Measurements from ENCODE around the gene PTGER2. TPM values are rescaled to one million over a fixed set of nuclear protein-coding genes. Genes with fewer than 3 reads are reported as not detected.

PTGER2 gene
- total RNA-seq, 1 donor from 2014 or later = under 0.01 TPM

DNA sequence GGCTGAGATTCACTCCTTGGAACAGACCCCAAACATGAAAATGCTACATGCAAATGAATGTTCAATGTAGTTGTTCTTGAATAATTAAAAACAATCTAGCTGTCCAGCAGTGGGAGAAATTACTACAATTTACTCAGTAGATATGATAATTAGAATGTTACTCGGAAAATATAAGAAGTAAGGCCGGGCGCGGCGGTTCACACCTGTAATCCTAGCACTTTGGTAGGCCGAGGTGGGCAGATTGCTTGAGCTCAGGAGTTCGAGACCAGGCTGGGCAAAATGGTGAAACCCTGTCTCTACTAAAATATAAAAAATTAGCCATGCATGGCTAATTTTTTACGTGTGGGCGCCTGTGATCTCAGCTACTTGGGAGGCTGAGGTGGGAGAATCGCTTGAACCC is 15.3 kb upstream of the PTGER2 start:
- Histone ChIP-seq H3K36me3 (ENCODE audit: control insufficient read depth, insufficient read depth, low read length) (no peaks in the 10 kb centered on the region), H3K4me3 (ENCODE audit: low read depth, low read length) (no peak overlapping the region), H3K27me3 (ENCODE audit: control insufficient read depth, insufficient read depth, low read length) (peaks cover 6% of the 10 kb centered on the region)
- FAIRE-seq = no peak
- DNase-seq (ENCODE audit: low read depth) = no peak
- TF ChIP-seq, protein P1, sequence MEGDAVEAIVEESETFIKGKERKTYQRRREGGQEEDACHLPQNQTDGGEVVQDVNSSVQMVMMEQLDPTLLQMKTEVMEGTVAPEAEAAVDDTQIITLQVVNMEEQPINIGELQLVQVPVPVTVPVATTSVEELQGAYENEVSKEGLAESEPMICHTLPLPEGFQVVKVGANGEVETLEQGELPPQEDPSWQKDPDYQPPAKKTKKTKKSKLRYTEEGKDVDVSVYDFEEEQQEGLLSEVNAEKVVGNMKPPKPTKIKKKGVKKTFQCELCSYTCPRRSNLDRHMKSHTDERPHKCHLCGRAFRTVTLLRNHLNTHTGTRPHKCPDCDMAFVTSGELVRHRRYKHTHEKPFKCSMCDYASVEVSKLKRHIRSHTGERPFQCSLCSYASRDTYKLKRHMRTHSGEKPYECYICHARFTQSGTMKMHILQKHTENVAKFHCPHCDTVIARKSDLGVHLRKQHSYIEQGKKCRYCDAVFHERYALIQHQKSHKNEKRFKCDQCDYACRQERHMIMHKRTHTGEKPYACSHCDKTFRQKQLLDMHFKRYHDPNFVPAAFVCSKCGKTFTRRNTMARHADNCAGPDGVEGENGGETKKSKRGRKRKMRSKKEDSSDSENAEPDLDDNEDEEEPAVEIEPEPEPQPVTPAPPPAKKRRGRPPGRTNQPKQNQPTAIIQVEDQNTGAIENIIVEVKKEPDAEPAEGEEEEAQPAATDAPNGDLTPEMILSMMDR (IDR thresholded peaks at IDR 0.05; ENCODE audit: insufficient read depth, low read length, severe bottlenecking) = no peak

- TF ChIP-seq, protein P1 (IDR thresholded peaks at IDR 0.05; ENCODE audit: insufficient read depth, low read length, severe bottlenecking) = peak; percentile 43
- Histone ChIP-seq H3K4me3 (ENCODE audit: low read depth, low read length) (no peak overlapping the region), H3K36me3 (ENCODE audit: control insufficient read depth, insufficient read depth, low read length) (no peaks in the 10 kb centered on the region), H3K27me3 (ENCODE audit: control insufficient read depth, insufficient read depth, low read length) (peaks cover 5% of the 10 kb centered on the region)
- FAIRE-seq (no peak), DNase-seq (ENCODE audit: low read depth) (peak; percentile 50)
Observed at GRCh38 chr14:52299692-52300278, 14.3 kb upstream of the PTGER2 start.

DNA sequence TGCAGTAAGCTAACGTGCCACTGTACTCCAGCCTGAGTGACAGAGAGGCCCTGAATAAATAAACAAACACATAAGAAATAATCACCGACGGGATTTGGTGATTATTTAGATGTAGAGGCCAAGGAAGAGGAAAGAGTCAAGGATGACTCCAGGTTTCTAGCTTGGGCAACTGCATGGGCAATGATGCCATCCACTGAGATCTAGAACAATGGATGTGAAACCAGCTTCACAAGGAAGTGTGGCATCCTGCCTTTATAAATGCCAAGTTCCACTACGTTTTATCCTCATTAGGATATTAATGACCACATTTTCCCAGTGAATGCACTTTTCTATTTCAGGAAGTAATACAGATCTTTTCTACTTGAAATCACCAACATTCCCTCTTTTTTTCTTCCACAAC is 10.9 kb upstream of the PTGER2 start:
- Histone ChIP-seq H3K4me3 (ENCODE audit: low read depth, low read length) (no peak overlapping the region), H3K27me3 (ENCODE audit: control insufficient read depth, insufficient read depth, low read length) (peaks cover 5% of the 10 kb centered on the region), H3K36me3 (ENCODE audit: control insufficient read depth, insufficient read depth, low read length) (no peaks in the 10 kb centered on the region)
- TF ChIP-seq, protein P1 (IDR thresholded peaks at IDR 0.05; ENCODE audit: insufficient read depth, low read length, severe bottlenecking) = no peak
- FAIRE-seq = no peak
- DNase-seq (ENCODE audit: low read depth) = no peak

- Histone ChIP-seq H3K4me3 (ENCODE audit: low read depth, low read length) (no peak overlapping the region), H3K36me3 (ENCODE audit: control insufficient read depth, insufficient read depth, low read length) (no peaks in the 10 kb centered on the region), H3K27me3 (ENCODE audit: control insufficient read depth, insufficient read depth, low read length) (peaks cover 5% of the 10 kb centered on the region)
- TF ChIP-seq, protein P1 (IDR thresholded peaks at IDR 0.05; ENCODE audit: insufficient read depth, low read length, severe bottlenecking) = no peak
- no peak for FAIRE-seq
- DNase-seq (ENCODE audit: low read depth) = no peak
Observed at GRCh38 chr14:52304248-52304904, 9.7 kb upstream of the PTGER2 start.

DNA sequence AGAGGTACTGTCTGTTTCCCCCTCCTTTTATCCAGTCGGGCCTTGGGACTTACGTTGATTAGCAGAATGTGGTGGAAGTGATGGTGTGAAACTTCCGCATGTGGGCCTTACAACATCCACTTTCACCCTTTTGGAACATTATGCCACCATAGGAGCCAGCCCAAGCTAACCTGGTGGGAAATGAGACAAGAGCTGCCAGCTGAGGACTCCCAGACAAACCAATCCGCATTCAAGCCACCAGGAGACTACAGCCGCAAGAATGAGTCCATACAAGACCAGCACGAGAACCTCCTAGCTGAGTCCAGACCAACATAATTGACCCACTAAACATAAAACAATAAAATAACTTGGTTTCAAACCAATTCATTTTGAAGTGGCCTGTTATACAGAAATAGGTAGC is 9.1 kb upstream of the PTGER2 start:
- Histone ChIP-seq H3K4me3 (ENCODE audit: low read depth, low read length) (no peak overlapping the region), H3K36me3 (ENCODE audit: control insufficient read depth, insufficient read depth, low read length) (no peaks in the 10 kb centered on the region), H3K27me3 (ENCODE audit: control insufficient read depth, insufficient read depth, low read length) (peaks cover 8% of the 10 kb centered on the region)
- no peak for DNase-seq (ENCODE audit: low read depth)
- FAIRE-seq = no peak
- TF ChIP-seq, protein P1 (IDR thresholded peaks at IDR 0.05; ENCODE audit: insufficient read depth, low read length, severe bottlenecking) = no peak

Data from bronchial epithelial cell (primary cell).